Mammary epithelial cell (primary cell): Measurements from ENCODE around the gene ALG1.
"Not testable (repeated sequence)": the region's sequence is repeated elsewhere in the genome, so short reads cannot be mapped to it uniquely, and the experiment has no call there.

Experiments
- CTCF ChIP-seq, 2 donors: IDR thresholded peaks in 1 of 2; conservative IDR thresholded peaks in 1 of 2; 2 replicates each; pipeline ENCODE4 v1.5.1; 2011 to 2012; ENCODE audit warnings: inconsistent platforms in 2 of 2, low read length in 2 of 2, mild to moderate bottlenecking in 2 of 2, control low read depth in 1 of 2, low read depth in 1 of 2; ENCODE audit not compliant: insufficient read depth in 1 of 2; ENCODE audit errors: extremely low read depth in 1 of 2
- EZH2 ChIP-seq: IDR thresholded peaks from 2 replicates; pipeline ENCODE4 v1.6.1; 2012; ENCODE audit warnings: low read length, inconsistent platforms, borderline replicate concordance

- not testable (repeated sequence) for TF ChIP-seq CTCF (conservative IDR thresholded peaks at IDR 0.05 in 1 of 2, IDR thresholded peaks at IDR 0.05 in 1 of 2; ENCODE audit: extremely low read depth in 1 of 2, insufficient read depth in 1 of 2, low read depth in 1 of 2, low read length in 2 of 2); EZH2
Measured at GRCh38 chr16:5105039-5105438, 33.4 kb downstream of the ALG1 start.
